ENCODE measurements around the gene UBQLN3.

UBQLN3 gene

DNA sequence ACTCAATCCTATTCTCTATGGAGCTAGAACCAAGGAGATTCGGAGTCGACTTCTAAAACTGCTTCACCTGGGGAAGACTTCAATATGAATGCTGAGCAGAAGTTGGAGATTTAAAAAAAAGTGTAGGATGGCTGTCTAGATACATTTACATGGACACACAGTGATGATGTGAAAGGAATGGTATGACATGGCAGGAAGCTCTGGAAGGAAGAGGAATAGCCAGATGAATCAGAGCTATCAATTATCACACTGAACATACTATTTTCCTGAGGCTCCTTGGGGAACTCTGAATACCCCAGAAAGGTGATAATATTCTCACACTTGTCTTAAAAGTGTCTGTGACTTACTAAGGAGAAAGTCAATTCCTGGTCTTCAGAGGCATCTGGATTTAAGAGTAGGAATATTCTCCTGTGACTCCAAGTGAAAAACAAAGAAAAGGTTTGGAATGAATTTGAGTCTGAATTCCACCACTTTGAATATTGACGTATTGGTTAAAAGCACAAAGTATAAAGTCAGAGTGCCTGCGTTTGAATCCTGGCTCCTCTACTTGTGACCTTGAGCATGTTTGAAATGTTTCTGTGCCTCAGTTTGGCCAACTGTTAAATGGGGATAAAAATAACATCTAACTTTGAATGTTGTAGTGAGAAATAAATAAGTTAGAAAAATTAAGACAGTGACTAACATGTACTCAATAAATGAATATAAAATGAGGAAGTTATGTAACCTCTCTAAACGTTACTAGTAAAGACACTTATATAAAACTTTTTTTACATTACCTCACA, 20.0 kb downstream of the UBQLN3 start:
- DNase-seq (ENCODE audit: low read depth): no peak
- TF ChIP-seq, protein P1, sequence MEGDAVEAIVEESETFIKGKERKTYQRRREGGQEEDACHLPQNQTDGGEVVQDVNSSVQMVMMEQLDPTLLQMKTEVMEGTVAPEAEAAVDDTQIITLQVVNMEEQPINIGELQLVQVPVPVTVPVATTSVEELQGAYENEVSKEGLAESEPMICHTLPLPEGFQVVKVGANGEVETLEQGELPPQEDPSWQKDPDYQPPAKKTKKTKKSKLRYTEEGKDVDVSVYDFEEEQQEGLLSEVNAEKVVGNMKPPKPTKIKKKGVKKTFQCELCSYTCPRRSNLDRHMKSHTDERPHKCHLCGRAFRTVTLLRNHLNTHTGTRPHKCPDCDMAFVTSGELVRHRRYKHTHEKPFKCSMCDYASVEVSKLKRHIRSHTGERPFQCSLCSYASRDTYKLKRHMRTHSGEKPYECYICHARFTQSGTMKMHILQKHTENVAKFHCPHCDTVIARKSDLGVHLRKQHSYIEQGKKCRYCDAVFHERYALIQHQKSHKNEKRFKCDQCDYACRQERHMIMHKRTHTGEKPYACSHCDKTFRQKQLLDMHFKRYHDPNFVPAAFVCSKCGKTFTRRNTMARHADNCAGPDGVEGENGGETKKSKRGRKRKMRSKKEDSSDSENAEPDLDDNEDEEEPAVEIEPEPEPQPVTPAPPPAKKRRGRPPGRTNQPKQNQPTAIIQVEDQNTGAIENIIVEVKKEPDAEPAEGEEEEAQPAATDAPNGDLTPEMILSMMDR (IDR thresholded peaks at IDR 0.05; ENCODE audit: low read depth, low read length, missing control alignments): no peak
- no peak overlapping the region for H3K4me3 ChIP-seq (ENCODE audit: low read depth, low read length)

DNA sequence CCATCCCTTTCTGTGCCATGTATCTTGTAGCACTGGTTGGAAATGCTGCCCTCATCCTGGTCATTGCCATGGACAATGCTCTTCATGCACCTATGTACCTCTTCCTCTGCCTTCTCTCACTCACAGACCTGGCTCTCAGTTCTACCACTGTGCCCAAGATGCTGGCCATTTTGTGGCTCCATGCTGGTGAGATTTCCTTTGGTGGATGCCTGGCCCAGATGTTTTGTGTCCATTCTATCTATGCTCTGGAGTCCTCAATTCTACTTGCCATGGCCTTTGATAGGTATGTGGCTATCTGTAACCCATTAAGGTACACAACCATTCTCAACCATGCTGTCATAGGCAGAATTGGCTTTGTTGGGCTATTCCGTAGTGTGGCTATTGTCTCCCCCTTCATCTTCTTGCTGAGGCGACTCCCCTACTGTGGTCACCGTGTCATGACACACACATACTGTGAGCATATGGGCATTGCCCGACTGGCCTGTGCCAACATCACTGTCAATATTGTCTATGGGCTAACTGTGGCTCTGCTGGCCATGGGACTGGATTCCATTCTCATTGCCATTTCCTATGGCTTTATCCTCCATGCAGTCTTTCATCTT, 20.9 kb downstream of the UBQLN3 start:
- DNase-seq (ENCODE audit: low read depth): no peak
- no peak overlapping the region for H3K4me3 ChIP-seq (ENCODE audit: low read depth, low read length)
- TF ChIP-seq, protein P1 (IDR thresholded peaks at IDR 0.05; ENCODE audit: low read depth, low read length, missing control alignments): no peak

DNA sequence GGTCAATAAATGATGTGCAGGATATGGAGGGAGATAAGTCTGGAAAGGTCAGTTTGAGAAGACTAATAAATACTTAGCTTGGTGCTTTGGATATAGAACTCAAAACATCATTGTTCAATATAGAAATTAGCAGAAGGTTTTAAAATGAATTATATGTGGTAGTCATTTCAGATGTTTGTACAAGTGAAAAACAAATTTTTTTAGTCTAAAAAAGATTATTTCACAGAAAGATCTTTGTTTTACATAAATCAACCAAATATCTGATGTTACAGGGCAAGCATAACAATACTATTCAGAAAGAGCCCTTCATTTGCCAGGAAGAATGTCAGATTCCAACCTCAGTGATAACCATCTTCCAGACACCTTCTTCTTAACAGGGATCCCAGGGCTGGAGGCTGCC, 21.4 kb downstream of the UBQLN3 start, which contains the start of gene OR52D1:
Gene OR52D1 (plus strand): TSS at position 301 of the 400 bp plus-strand sequence. CDS start 22 bp downstream, at position 323.
- H3K4me3 ChIP-seq (ENCODE audit: low read depth, low read length): no peak within 1 kb of the TSS
- DNase-seq (ENCODE audit: low read depth): no peak

DNA sequence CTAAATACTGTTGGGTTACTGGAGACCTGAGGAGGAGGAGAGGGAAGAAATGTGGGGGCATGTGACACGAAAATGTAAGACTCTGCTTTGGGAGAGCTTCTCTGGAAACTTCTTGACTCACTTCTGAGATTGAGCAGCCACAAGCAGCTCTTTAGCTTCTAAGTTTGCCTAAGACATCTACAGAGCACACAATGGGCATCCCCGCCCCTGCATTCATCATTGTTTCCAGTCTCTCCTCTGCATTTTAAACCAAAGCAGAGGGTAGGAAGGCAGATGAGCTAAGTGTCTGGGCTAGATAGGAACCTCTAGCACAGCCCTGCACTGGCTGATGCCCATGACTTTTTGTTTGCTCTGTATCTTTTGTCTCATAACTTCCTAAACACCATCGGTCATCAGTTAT, 23.3 kb downstream of the UBQLN3 start:
- TF ChIP-seq, protein P1 (IDR thresholded peaks at IDR 0.05; ENCODE audit: low read depth, low read length, missing control alignments): no peak
- no peak overlapping the region for H3K4me3 ChIP-seq (ENCODE audit: low read depth, low read length)
- no peak for DNase-seq (ENCODE audit: low read depth)

More for the DNA sequence above, 21.4 kb downstream of the UBQLN3 start, which contains the start of gene OR52D1:
- TF ChIP-seq, protein P1 (IDR thresholded peaks at IDR 0.05; ENCODE audit: low read depth, low read length, missing control alignments): no peak

DNA sequence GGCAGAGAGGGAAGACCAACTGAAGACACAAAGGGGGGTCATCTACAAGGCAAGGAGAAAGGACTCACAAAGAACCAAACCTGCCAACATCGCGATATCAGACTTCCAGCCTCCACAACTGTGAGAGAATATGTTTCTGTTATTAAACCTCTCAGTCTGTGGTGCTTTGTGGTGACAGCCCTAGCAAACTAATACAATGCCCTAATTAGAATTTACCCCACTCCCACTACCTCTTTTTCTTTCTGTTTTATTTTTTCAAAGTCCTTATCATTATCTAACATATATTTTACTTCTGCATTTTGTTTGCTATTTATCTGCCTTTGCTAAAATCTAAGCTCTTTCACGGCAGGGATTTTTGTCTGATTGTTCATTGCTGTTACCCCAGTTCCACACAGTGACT, 23.8 kb downstream of the UBQLN3 start:
- TF ChIP-seq, protein P1 (IDR thresholded peaks at IDR 0.05; ENCODE audit: low read depth, low read length, missing control alignments): no peak
- no peak overlapping the region for H3K4me3 ChIP-seq (ENCODE audit: low read depth, low read length)

DNA sequence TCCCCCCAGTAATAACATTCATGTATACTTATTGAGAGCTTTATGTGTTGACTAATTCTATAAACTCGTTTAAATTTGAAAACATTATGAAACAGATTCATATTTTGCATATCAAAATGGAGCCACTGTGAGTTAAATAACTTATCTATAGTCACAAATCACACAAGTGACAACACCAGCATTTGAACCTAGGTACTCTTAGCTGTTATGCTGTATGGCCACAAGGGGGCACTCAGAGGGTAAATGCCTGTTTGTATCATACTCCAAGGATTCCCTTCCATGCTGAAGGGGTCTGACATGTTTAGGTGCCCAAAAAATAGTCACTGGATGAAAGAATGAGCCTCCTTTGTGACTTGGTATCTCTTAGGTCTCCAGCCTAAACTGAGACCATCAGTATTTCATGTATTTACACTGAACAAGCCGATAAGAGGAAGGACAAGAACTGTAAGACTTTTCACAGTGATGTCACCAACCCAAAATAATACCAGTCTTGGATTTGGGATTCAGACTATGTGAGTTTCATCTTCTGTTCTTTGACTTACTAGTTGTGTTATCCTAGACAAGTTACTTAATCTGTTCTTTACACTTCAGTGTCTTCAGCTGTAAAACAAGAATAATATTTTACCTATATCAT, 33.5 kb downstream of the UBQLN3 start:
- TF ChIP-seq, protein P1 (IDR thresholded peaks at IDR 0.05; ENCODE audit: low read depth, low read length, missing control alignments): peak; percentile 78
- no peak overlapping the region for H3K4me3 ChIP-seq (ENCODE audit: low read depth, low read length)
- peak; percentile 13 for DNase-seq (ENCODE audit: low read depth)

More for the DNA sequence above, 23.8 kb downstream of the UBQLN3 start:
- DNase-seq (ENCODE audit: low read depth): no peak
